Activated naive CD8-positive, alpha-beta T cell treated with anti-CD3 and anti-CD28 coated beads for 36 hours (primary cell): Measurements from ENCODE around the gene CEP55. TPM values are rescaled to one million over a fixed set of nuclear protein-coding genes. Genes with fewer than 3 reads are reported as not detected.
"Not testable (repeated sequence)": the region's sequence is repeated elsewhere in the genome, so short reads cannot be mapped to it uniquely, and the experiment has no call there.

Source experiments
- DNase-seq: peaks from one replicate; pipeline ENCODE4 v3.0.0; 2021
- H3K27ac Mint-ChIP-seq: one replicate; pipeline ENCODE4 v1.8.0; 2022; ENCODE audit warnings: mild to moderate bottlenecking, moderate library complexity, mixed read lengths
- H3K27me3 Mint-ChIP-seq: one replicate; pipeline ENCODE4 v1.8.0; 2022; ENCODE audit warnings: mild to moderate bottlenecking, mixed read lengths
- H3K36me3 Mint-ChIP-seq: one replicate; pipeline ENCODE4 v1.8.0; 2021; ENCODE audit warnings: mild to moderate bottlenecking, mixed read lengths
- H3K4me1 Mint-ChIP-seq: one replicate; pipeline ENCODE4 v1.8.0; 2021; ENCODE audit warnings: mixed read lengths
- H3K4me3 Mint-ChIP-seq: one replicate; pipeline ENCODE4 v1.8.0; 2022; ENCODE audit warnings: mild to moderate bottlenecking, moderate library complexity, mixed read lengths
- H3K9me3 Mint-ChIP-seq: one replicate; pipeline ENCODE4 v1.8.0; 2022; ENCODE audit warnings: mixed read lengths
- total RNA-seq, 2 experiments: library from RNA; stranded (reverse); gene quantifications; one replicate each; pipeline ENCODE4 v1.2.3, GENCODE V29; 2021

The CEP55 gene
- total RNA-seq, 2 experiments from 2014 or later = 47.6 to 52.0 TPM

DNA sequence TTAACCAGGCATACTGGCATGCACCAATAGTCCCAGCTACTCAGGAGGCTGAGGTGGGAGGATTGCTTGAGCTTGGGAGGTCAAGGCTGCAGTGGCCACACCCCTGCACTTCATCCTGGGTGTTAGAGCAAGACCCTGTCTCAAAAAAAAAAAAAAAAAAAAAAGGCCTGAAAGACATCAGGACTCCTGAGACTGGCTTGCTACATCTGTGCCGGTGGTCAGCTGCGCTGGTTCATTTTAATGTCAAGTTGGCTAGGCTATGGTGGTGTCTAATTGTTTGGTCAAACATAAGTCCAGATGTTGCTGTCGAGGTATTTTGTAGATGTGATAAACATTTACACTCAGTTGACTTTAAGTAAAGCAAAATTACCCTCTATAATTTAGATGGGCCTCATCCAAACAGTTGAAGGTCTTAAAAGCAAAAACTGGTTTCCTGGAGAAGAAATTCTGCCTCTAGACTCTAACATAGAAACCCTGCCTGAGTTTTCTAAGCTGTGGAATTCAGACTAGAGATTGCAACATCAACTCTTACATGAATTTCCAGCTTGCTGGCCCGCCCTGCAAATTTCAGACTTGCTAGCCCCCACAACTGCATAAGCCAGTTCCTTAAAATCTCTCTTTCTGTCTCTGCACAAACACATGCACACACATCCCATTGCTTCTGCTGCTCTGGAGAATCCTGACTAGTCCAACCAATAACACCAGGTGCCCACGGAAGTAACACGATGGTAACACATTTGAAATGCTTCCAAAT is 32.5 kb upstream of the CEP55 start:
- DNase-seq = no peak
- Mint-ChIP-seq H3K9me3 (no peaks in the 10 kb centered on the region), H3K27ac (no peak overlapping the region), H3K27me3 (no peaks in the 10 kb centered on the region), H3K4me3 (no peak overlapping the region), H3K36me3 (peaks cover 9% of the 10 kb centered on the region), H3K4me1 (peaks cover 9% of the 10 kb centered on the region)

DNA sequence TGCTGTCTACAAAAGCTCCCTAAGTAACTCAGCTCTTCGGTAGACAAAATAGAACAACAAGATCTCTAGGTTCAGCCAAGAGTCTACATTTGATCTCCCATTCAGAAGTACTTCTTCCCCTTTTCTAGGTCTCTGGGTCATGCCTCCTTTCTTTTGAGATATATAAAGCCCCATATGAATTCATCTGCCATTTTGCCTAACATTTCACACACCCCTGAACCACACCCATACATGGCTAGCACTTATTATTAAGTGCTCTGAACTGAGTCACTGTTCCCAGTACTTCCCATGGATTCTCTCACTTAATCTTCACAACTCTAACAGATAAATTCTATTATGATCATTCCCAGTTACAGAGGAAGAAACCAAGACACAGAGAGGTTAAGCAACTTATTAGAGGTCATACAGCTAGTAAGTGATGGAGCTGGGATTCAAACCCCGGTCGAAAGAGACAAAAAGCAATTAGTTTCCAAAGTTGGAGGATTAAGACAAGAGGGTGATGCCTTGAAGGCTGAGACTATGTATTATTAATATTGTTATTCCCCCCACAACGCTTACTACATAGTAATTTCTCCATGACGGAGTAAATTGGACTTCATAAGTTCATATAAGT is 31.5 kb upstream of the CEP55 start:
- no peak for DNase-seq
- Mint-ChIP-seq H3K27ac (no peak overlapping the region), H3K9me3 (no peaks in the 10 kb centered on the region), H3K4me3 (no peak overlapping the region), H3K36me3 (peaks cover 6% of the 10 kb centered on the region), H3K27me3 (no peaks in the 10 kb centered on the region), H3K4me1 (peaks cover 6% of the 10 kb centered on the region)

DNA sequence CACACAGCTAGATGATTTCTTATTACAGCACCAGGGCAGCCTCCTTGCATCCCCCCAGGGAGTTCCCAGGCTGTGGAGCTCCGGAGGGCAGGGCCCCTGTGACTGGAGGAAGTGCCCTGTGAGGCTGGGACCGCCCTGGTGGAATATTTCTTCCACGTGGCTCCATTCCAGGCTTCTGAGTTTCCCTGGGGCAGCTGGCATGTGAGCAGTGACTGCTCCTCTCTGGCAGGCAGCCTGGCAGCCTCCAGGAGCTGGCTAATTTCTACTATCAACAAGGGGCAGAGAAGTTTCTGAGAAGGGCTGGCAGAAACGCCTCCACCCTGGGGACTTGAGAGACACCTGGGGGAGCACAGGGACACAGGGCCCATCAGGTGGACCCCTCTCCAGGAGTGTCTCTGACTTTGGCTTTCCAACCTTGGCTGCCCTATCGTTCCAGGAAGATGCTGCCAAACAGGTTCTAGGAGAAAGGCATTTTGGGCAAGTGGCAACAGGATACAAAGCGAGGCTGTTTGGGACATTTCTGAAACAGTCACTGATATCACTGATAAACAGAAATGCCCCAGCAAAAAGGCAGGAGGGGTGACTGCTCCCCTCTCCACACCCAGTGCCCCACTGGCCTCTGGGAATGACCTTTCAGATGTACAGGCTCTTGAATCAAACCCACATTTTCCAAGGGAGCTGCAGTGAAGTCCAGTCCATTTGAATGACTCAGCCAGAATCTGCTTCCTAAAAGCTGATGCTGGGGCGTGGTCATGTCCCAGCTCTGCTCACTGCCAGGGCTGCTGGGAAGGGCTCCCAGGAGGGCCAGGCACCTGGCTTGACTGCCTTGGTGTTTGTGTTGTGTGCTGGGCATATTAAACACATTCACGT is 30.4 kb upstream of the CEP55 start:
- no peaks in the 10 kb centered on the region for H3K27me3 Mint-ChIP-seq
- peaks cover 6% of the 10 kb centered on the region for H3K4me1 Mint-ChIP-seq
- H3K36me3 Mint-ChIP-seq = peaks cover 3% of the 10 kb centered on the region
- no peaks in the 10 kb centered on the region for H3K9me3 Mint-ChIP-seq
- H3K27ac Mint-ChIP-seq = no peak overlapping the region
- H3K4me3 Mint-ChIP-seq = no peak overlapping the region
- DNase-seq = no peak

DNA sequence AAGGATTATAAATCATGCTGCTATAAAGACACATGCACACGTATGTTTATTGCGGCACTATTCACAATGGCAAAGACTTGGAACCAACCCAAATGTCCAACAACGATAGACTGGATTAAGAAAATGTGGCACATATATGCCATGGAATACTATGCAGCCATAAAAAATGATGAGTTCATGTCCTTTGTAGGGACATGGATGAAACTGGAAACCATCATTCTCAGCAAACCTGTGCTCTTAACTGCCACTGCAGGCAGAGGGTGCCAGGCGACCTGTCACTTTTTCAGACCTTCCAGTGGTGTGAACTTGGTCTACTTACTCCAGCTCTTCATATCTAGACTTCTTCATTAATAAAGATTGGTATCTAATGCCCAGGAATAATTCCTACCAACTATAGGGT is 28.8 kb upstream of the CEP55 start:
- DNase-seq, H3K36me3 Mint-ChIP-seq, H3K4me3 Mint-ChIP-seq, H3K9me3 Mint-ChIP-seq, H3K27me3 Mint-ChIP-seq, H3K4me1 Mint-ChIP-seq, H3K27ac Mint-ChIP-seq: not testable (repeated sequence)

DNA sequence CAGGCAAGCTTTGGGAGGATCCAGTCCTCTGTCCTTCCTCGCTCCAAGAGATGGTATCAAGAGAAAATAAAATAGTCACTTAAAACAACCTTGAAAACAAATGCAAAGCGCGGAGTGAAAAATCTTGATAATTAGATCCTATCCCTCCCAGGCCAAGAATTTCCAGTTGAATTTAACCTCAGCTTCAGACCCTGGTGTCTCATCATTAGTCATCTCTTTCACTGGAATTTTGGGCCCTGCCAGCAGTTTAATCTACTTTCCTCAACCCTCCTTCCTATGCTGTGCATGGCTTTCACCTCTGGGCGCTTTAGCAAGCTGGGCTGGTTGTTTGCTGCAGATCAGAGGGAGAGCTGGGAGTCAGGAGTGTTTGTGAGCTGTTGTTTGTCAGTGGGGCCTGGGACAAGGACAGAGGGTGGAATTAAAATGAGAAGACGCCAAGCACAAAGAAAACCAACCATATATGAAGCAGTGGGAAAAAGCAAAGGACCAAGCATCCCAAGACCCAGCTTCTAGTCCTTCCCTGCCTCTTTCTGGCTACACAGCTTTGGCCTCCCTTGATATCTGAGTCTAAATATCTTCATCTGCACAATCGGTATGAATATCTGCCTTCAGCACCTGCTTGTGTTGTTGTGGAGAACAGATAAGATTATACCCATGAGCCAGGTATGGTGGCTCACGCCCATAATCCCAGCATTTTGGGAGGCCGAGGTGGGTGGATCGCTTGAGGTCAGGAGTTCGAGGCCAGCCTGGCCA is 27.8 kb upstream of the CEP55 start:
- Mint-ChIP-seq H3K4me1 (peaks cover 2% of the 10 kb centered on the region), H3K9me3 (no peaks in the 10 kb centered on the region), H3K4me3 (no peak overlapping the region), H3K36me3 (peaks cover 3% of the 10 kb centered on the region), H3K27ac (no peak overlapping the region), H3K27me3 (no peaks in the 10 kb centered on the region)
- DNase-seq = no peak

DNA sequence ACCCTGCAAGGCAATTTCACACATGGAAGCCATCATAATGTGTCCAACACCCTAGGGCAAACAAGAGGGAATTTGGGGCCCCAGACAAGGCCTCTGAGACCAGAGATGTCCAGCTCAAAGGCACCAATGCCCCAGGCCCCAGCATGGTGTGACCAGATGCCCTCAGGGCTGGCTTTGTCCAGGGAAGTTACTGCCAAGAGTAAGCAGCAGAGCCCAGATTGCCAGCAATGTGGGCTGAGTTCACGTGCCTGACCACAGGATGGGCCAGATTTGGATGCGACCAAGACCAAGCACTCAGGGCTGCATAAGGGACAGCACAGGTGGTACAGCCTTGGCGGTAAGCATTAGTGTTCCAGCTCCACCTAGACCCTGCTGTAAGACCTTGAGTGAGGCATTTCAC is 27.0 kb upstream of the CEP55 start:
- no peak overlapping the region for H3K4me3 Mint-ChIP-seq
- H3K36me3 Mint-ChIP-seq = peaks cover 3% of the 10 kb centered on the region
- no peak overlapping the region for H3K27ac Mint-ChIP-seq
- no peak for DNase-seq
- no peaks in the 10 kb centered on the region for H3K9me3 Mint-ChIP-seq
- H3K27me3 Mint-ChIP-seq = no peaks in the 10 kb centered on the region
- H3K4me1 Mint-ChIP-seq = peaks cover 2% of the 10 kb centered on the region

DNA sequence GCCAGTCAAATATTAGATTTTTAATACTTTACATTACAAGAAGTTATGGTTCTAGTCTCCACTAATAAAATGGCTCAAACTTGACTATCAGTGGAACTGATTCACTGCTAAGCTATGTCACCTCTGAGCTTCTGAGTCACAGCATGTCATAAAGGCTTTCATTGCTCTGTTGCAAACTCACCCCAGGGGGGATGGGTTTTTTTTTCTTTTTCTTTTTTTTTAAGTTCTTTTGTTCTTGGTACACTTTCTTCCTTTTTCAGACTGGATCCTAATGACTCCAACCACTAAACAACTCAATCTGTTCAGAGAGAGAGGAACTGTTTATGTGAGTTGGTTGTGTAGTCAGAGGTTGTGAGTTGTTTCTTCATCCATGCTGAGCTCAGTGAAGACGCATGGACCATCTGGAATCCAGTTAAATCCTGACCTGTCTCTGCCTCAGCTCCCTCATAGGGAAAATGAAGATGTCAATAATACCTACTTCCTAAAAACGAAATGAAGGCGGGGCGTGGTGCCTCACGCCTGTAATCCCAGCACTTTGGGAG is 25.2 kb upstream of the CEP55 start:
- H3K27me3 Mint-ChIP-seq = no peaks in the 10 kb centered on the region
- no peaks in the 10 kb centered on the region for H3K9me3 Mint-ChIP-seq
- no peak overlapping the region for H3K4me3 Mint-ChIP-seq
- DNase-seq = no peak
- H3K4me1 Mint-ChIP-seq = peaks cover 2% of the 10 kb centered on the region
- no peak overlapping the region for H3K27ac Mint-ChIP-seq
- H3K36me3 Mint-ChIP-seq = peaks cover 3% of the 10 kb centered on the region

DNA sequence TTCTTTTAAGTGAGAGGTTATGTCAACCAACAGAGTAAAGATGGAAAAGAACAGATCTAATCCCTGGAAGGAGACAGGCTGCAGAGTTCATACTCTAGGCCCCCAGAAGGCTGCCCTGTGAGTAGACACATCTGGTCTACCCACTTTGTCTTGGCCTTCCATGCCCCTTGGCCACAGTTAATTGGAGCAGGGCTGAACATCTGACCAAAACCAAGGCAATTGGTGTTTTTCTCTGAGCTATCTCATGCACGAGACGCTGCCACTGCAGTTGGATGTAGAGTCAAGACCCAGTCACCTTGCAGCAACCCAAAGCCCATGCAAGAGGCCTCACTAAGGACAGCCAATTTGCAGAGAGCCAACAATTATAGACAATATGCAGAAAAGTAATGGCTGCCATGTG is 23.3 kb upstream of the CEP55 start:
- Mint-ChIP-seq H3K9me3 (no peaks in the 10 kb centered on the region), H3K4me1 (peaks cover 2% of the 10 kb centered on the region), H3K27ac (no peak overlapping the region), H3K4me3 (no peak overlapping the region), H3K36me3 (peaks cover 3% of the 10 kb centered on the region), H3K27me3 (no peaks in the 10 kb centered on the region)
- no peak for DNase-seq

DNA sequence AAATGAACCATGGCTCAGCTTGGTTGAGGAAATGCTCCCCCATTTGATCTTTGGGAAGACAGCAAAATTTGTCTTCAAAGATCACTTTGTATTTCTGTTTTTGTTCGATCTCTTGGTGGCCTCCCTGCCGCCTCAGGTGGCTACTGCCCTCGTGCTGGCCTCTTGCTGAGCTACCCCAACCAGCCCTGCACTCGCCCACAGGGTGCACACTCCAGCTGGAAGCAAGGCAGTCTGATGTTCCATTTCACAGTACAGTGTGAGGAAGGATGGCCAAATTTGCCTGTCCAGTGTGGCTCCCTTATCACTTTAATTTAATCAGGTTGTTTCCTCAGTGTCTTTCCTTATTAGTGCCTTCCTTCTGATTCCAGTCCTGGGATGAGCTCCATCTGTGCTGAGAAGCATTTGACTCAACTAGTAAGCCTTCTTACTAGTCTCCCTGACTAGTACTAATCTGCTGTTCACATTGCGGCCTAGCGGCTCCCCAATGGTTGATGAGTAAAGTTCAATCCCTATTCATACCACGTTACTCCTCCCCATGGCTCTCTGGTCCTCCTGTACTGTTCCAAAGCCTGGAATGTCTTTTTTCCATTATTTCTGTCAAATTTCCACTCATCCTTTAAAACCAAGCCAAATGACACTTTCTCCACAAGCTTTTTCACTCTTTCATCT is 22.5 kb upstream of the CEP55 start:
- no peaks in the 10 kb centered on the region for H3K27me3 Mint-ChIP-seq
- no peak overlapping the region for H3K27ac Mint-ChIP-seq
- no peak overlapping the region for H3K4me3 Mint-ChIP-seq
- peaks cover 1% of the 10 kb centered on the region for H3K36me3 Mint-ChIP-seq
- DNase-seq = no peak
- H3K4me1 Mint-ChIP-seq = peaks cover 2% of the 10 kb centered on the region
- no peaks in the 10 kb centered on the region for H3K9me3 Mint-ChIP-seq

DNA sequence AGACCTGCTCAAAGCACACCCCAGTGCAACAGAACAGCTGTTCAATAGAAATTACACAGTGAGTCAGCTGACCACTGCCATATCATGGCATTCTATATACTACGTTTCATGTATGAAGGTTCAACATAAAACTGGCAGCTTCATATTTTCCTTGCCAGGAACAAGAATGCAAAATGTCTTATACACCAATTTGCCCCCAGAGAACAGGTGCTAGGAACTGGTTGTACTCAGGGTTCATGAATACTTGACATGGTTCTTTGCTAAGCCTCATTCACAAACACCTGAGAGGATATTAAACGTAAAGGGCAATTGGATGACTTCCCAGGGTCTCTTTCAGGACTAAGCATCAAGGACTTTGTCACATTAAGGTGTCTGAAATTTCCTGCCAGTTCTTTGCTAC is 21.2 kb upstream of the CEP55 start:
- H3K9me3 Mint-ChIP-seq = no peaks in the 10 kb centered on the region
- H3K4me1 Mint-ChIP-seq = peaks cover 2% of the 10 kb centered on the region
- no peaks in the 10 kb centered on the region for H3K27me3 Mint-ChIP-seq
- H3K4me3 Mint-ChIP-seq = no peak overlapping the region
- no peak for DNase-seq
- peaks cover 1% of the 10 kb centered on the region for H3K36me3 Mint-ChIP-seq
- no peak overlapping the region for H3K27ac Mint-ChIP-seq

DNA sequence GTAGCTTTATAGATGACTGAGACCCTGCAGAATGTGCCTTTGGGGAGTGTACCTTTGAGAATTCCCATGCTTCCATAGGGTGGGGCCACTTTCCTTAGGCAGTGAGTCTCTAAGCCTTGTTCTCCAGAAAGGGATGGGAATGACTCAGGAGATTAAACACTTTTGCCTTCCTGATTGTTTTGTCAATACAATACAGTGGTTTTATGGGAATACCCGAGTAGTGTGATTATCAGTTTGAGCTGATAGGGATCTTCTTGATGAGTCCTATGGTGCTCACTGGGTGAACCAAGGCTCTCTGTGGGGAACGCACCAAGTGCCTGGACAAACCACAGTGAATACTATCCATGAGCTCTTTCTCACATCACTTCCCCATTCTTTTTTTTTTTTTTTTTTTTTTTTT is 20.5 kb upstream of the CEP55 start:
- peaks cover 1% of the 10 kb centered on the region for H3K36me3 Mint-ChIP-seq

DNA sequence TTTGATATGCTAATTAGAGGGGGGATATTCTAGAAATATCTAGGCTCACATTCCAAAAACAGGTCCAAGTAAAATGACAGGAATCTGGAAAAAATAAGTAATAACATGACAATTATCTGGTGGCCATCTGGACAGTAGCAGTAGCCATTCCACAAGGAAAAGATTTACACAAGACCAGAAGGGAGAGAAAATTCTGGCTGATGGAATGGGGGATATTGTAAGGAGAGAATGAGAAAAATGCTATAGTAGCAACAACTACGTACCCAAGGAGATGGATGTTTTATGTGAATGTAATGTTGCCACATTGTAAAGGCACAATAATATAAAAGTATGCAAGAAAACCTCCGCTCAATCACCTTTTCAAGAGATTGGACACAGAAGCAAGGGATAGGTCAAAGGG is 19.7 kb upstream of the CEP55 start:
- no peaks in the 10 kb centered on the region for H3K27me3 Mint-ChIP-seq
- H3K4me1 Mint-ChIP-seq = peaks cover 6% of the 10 kb centered on the region
- no peaks in the 10 kb centered on the region for H3K9me3 Mint-ChIP-seq
- peaks cover 1% of the 10 kb centered on the region for H3K36me3 Mint-ChIP-seq
- H3K4me3 Mint-ChIP-seq = no peak overlapping the region
- DNase-seq = no peak
- no peak overlapping the region for H3K27ac Mint-ChIP-seq

More for the DNA sequence above, 20.5 kb upstream of the CEP55 start:
- no peak overlapping the region for H3K27ac Mint-ChIP-seq
- no peaks in the 10 kb centered on the region for H3K27me3 Mint-ChIP-seq
- no peaks in the 10 kb centered on the region for H3K9me3 Mint-ChIP-seq
- H3K4me1 Mint-ChIP-seq = peaks cover 2% of the 10 kb centered on the region
- H3K4me3 Mint-ChIP-seq = no peak overlapping the region
- no peak for DNase-seq

DNA sequence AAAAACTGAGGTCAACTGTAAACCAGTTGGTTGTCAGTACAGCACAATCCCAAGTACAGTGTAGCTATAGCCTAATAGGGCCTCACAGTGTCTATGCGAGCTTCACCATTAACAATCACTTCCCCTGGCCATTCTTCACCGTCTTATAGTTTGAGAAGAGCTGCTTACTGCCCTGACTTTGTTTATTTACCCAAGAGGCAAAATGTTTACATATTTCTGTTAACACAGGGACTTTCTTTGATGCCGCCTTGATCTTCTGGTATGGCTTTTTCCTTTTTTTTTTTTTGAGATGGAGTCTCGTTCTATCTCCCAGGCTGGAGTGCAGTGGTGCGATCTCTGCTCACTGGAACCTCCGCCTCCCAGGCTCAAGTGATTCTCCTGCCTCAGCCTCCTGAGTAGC is 17.5 kb upstream of the CEP55 start:
- Mint-ChIP-seq H3K4me3 (no peak overlapping the region), H3K9me3 (no peaks in the 10 kb centered on the region), H3K27ac (no peak overlapping the region), H3K27me3 (peaks cover 2% of the 10 kb centered on the region), H3K36me3 (peaks cover 1% of the 10 kb centered on the region), H3K4me1 (peaks cover 11% of the 10 kb centered on the region)
- no peak for DNase-seq

DNA sequence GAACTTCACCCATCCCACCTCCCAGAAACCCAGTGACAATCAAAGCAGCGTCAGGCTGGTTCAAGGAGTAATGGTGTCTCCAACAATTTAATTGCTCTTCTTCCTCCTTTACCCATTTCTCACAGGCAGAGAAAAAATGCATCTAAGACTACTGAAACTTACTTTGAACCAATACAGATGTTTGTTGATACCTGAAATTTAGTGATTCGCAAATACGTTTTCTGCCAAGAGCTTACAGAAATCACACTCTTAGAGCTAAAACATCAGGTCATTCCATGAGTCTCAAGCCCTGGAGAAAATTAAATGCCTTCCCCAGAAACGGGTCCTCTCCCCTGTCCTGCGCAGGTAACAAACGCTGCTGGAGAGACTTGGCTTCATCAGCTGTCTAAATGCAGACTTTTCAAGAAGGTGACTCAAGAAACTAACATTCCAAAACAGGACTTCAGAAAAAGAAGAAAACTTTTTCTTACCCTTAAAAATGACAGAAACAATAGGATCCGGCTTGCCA is 14.7 kb upstream of the CEP55 start:
- Mint-ChIP-seq H3K27me3 (peaks cover 17% of the 10 kb centered on the region), H3K4me3 (peak overlapping the region; percentile 89), H3K4me1 (peaks cover 11% of the 10 kb centered on the region), H3K36me3 (peaks cover 1% of the 10 kb centered on the region), H3K27ac (peak overlapping the region; percentile 91), H3K9me3 (no peaks in the 10 kb centered on the region)
- DNase-seq = no peak
